ENCODE measurements around the gene PRKAG2.
A peak's percentile ranks its signal among the peaks of the same experiment; 100 is the strongest.

Gene PRKAG2

DNA sequence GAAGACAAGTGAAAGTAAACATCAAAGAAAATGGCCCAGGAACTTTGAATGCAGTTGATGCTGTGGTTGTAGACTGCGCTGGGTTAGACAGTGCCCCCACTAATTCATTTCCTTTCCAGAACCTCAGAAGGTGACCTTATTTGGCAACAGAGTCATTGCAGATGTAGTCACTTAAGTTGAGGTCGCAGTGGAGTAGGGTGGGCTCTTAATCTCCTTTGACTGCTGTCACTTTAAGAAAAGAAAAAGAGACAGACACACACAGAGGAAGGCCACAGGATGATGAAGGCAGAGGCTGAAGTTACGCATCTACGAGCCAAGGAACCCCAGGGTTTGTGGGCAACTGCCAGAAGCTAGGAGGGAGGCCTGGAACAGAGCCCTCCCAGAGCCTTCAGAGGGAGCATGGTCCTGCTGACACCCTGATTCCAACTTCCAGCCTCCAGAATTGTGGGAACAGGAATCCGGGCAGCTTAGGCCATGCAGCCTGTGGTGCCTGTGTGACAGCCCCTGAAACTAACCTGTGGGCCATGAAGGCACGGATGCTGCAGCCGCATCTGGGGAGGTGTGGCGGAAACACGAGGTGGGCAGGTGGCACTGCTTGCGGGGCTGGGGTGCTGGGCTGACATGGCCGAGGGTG, 107.6 kb downstream of the PRKAG2 start:
- no peak for DNase-seq (ENCODE audit: low read depth in 2 of 2)

DNA sequence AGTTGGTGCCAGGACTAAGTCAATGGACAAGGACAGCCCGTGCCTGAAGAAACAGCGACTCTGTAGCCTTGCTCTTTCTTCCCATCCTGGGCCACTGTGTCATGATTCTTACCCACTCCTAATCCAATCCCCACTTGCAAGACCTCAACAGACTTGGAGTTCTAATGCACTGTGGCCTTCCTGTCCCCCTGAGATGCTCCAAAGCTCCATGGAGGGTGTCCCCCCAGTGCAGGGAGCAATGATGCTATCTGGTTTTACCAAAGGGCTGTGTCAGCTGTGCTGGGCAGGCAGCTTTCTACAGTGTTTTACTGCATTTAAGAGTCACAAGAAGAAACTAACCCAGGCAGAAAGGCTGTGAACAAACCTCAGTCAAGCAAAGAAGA, 108.1 kb downstream of the PRKAG2 start:
- DNase-seq (ENCODE audit: low read depth in 2 of 2) = no peak

DNA sequence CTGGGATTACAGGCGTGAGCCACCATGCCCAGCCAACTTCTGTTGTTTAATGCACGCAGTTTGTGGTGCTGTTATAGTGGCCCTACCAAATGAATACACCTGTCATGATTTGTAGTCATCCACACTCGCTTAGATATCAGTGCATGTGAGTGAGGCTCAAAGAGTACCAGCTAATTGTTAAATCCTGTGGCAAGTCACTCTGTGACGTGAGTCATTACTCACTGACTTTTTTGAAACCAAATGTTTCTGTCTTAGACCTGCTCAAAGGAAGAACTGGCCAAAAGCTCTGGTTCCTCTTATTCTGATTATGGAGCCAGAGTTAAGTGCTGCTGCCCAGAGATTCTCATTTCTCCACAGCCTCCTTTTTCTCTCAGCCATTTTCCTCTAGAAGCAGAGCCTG, 109.4 kb downstream of the PRKAG2 start:
- DNase-seq (ENCODE audit: low read depth in 2 of 2) = no peak

DNA sequence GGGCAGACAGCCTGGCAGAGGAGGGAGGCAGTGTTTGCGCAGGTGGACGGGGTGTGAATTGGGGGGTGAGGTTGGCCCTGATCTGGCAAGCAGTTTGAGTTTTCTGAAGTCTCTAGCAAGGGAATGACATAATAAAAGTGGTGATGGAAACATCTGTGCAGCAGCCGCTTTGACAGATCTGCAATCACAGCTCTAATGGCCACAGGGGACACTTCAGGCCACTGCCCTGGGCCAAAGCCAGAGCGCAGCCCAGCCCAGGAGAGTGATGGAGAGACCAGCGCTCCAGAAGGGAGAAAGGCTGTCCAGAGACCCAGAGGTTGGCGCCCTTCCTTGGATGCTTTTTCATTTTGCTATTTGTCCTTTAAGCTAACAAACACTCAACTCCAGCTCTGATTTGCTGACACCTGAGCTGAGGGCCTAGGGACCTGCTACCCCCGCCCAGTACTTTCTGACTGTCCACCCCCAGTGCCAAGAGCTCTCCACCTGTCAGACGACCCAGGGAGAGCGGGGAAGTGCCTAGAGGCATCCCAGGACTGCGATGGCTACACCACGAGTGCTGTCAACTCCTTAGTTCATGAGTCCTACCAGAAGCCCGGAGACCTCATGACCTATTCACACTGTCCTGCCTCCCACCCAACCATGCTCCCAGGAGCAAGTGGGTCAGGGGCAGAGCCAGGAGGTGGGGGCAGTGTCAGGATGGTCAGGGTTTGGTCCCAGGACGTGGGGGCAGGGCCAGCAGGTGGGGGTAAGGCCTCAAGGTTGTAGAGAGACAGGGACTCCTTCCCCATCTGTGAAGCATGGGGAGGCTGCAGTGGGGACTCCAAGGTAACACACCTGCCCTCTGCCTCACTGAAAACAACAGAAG, 112.6 kb downstream of the PRKAG2 start:
- DNase-seq (ENCODE audit: low read depth in 2 of 2) = no peak

DNA sequence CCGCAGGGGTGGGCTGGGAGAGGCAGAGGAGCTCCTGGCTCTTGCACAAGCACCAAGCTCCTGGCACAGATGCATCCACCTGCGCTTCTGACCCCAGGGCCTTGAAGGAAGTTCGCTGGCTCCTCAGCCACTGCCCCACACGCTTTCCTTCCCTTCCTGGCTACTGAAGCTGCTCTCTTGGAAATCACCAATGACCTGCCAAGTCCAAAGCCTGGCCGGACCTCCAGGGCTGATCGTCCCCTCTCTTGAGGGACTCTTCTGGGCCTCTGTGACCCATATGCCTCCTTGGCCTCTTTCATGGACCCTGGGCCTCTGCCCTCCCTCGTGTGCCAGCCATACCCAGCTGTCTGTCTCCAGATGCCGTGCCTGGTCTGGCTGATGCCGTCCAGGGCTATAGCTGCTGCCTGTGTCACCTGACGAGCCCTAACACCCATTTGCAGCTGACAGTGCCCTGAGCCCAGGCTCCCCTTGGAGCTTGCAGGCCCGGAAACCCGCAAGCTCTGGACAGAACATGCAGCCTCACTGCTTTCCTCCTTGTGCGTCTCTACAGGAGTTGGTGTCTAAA, 113.4 kb downstream of the PRKAG2 start:
- DNase-seq (ENCODE audit: low read depth in 2 of 2) = no peak

DNA sequence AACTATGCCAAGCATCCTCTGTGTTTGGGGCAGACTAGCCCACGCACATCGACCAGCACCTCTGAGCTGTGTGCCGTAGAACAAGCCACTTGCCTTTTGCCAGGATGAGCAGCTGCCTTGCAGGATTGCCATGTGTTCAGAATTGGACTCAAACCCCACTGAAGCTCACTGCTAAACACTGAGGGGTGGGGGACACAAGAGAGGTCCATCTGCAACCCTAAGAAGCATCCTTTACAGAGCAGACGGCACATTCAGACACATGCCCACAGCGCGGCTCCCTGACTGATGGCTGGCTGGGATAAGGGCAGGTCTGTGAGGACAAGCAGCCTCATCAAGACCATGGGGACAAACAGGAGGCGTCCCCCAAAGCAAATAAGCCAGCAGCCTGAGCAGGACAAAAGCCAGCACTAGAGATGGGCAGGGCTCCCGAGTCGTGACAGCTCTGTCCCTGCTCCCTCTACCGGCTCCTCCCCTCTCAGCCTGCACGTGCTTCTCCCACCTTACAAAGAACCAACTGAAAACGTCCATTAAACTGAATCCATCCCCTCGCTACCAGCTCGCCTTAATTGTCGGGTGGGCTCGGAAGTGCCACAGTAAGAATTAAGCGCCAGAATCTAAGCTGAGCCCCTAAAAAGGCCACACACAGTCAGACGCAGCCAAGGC, 114.2 kb downstream of the PRKAG2 start:
- no peak for DNase-seq (ENCODE audit: low read depth in 2 of 2)

DNA sequence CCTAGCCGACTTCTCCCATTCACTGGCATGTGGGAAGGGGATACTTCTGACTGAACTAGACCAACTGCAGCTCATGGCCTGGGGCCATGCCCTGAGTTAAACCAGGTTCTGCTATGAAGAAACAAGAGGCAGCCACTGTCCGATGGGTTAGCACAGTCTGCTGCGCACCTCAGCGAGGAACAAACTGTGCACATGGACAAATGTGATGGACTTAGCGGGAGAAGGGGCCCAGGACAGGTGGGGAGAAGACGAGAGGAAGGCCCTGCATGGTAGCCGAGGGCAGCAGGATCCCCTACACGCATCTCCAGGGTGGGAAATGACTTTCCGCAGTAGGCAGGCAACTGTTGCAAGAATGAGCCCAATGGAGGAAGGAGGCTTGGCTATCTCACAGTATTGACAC, 115.0 kb downstream of the PRKAG2 start:
- no peak for DNase-seq (ENCODE audit: low read depth in 2 of 2)

DNA sequence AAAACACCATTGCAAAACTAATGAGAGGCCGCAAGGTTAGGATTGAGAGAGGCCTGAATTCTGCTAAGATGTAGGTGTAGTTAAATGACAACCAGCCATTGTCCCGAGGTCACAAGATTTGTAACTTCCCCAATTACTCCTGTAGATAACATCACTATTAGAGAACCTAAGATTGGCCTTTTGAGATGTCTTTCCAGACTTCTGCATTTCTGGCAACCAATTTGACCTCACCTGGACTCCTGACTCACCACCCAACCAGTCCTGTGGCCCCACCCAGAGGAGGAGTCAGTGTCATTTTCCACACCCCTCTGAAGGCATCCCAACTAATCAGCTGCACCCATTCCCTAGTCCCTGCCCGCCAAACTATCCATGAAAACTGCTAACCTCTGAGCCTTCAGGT, 115.7 kb downstream of the PRKAG2 start:
- no peak for DNase-seq (ENCODE audit: low read depth in 2 of 2)

DNA sequence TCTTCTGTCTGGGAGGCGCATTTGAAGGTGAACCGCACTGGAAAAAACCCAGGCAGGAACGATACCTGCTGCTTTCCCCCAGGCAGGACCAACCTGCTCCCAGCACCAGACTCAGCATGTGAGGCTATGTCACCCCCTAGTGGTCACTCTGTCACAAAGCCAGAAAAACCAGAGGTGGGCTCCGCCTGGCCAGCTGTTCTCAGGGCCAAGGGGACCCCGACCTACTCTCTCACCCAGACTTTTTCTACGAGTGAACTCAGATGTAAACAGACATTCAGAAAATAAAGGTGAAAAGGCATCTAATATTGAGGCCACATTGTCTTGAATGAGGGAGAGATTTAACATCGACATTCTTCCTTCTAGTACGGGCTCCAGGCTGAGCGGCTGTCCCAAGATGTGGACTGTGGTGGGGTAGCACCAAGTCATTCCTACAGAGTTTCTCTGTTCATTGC, 117.3 kb downstream of the PRKAG2 start:
- no peak for DNase-seq (ENCODE audit: low read depth in 2 of 2)

DNA sequence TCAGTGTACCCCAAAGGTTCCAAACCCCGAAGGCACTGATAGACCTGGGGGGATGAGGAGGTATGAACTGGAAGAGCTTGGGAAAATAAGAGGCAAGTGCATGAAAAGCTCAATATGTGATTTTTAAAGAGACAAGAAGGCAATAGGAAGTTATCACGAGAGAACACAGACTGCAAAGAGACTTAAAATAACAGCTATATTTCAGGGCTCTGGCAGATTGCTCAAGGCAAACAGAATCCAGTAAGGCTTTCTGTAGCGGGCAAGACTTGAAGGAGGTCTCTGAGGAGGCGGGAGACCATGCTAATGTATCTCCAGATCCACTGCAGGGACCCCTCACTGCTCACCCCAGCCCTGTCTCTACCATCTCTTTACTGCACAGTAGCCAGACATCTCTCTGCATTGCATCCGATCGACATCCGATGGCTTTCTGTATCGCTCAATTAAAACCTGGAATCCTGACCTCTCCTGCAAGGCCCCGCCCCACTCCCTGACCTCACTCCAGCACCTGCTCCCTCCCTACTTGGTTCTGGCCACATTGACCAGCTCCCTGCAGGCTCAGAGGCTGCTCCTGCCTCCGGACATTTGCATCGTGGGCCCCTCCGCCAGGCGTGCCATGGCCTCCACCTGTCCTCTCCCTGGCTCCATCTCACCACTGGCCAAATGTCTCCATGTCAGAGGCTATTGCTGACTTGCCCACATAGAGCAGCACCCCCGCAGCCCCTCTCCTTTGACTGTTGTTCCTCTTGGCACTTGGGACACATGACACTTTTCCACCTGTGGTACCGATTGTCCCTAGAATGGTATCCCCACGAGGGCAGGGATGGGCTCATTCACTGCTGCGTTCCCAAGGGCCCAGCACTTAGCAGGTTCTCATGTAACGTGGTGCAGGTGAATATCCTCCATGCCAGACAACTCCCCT, 118.0 kb downstream of the PRKAG2 start:
- no peak for DNase-seq (ENCODE audit: low read depth in 2 of 2)

DNA sequence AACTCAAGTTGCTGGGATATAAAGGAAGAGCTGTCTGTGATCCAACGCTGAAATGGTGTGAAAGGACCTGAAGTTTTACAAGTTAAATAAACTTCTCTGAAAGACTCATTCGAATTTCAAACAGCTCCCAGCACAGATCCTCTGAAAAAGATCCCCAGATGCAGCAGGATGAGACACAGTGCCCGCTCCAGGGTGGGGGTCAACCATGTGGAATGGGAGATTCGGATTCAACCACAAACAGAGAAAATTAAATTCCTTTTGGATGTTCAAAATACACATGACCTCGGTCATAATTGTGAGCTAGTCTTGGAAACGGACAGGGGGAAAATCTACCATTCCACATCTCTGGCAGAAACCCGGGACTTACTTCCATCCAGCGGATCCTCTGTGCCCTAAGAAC, 119.6 kb downstream of the PRKAG2 start:
- peak in 1 of 2 experiments; percentile 30 for DNase-seq (ENCODE audit: low read depth in 2 of 2)

DNA sequence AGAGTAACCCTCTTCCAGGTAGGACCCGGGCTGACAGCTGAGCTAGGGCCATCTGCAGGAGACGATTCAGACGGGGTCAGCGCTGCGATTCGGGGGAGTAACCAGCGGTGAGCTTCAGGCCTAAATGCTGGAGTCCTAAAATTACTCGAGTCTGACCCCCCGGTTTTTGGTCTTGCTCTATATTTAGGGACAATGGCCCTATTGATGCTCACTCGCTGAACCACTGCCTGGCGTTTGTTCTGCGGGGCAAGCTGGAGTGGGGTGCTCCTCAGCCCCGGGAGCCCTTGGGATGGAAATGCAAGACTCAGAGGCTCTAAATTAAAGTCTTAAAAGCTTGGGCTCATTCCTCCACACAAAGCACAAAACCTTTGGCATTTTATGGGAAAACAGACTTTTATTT, 120.0 kb downstream of the PRKAG2 start:
- DNase-seq (ENCODE audit: low read depth in 2 of 2) = no peak

DNA sequence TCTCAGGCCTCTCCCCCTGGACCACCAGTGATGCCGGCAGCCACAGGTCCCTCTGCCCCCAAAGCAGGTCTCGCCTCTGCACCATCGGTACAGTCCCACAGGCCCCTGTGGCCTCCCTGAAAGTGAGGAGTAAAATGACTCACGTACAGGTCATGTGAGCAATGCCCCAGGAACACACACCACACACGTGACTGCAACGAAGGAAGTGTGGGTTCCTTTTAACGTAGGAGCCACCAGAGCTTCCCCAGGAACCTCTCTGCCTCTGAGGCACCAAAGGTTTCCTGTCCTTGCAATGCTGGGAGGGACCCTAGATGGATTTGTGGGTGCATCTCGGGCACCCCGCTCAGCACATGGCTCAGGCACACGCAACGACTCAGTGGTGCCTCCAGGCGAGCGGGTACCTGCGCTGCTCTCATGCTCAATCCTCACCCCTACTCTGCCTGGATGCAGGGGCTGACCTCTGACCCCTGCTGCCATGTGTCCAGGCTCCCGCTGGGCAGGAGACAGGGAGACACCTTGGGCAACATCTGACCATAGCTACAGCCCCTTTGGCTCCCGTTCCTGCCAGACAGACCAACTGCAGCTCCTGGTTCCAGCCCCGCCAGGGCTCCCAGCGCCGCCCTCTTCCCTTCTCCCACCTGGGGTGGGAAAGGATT, 120.7 kb downstream of the PRKAG2 start:
- no peak for DNase-seq (ENCODE audit: low read depth in 2 of 2)

DNA sequence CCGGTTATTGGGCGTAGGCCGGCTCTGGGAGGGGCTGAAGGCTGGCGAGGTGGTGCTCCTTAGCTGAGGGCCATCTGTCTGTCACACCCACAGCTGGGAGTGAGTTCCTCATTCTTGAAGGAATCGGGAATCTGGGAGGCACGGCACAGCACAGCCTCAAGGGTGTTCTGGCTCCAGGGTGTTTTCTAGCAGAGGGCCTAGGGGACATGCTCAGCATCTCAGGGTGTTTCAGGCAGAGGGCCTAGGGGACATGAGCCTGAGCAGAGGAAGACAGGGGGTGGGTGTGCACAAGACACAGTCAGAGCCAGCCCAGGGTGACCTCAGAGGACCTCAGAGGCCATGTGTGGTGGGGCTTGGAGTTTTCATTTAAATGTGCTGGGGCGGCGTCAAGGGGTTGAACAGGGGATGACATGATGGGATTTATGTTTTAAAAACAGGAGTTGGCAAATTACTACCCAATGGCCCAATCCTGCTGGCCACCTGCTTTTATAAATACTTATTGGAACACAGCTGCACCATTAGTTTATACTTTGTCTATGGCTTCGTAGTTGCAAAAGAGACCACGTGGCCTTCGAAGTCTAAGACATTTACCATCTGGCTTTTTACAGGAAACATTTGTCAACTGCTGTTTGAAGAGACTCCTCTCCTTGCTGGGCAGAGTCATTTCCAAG, 121.6 kb downstream of the PRKAG2 start:
- DNase-seq (ENCODE audit: low read depth in 2 of 2) = no peak

DNA sequence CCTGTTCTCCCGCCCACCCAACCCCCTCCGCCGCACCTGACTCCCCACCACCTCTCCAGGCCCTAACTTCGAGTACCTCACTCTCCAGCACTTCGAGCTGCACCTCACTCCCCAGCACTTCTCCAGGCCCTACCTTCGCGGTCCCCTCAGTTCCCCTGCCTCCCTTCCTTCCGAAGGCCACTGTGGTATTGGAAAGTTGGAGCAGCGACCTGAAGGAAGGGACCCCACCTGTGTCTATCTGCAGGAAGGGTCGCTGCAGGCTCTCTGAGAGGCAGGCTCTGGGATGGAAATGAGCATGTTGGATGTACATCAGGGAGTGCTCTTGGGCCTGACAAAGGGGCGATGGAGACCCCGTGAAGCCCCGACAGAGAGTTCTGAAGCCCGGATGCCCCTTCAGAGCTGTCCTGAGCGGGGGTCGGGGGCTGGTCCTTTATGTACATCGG, 122.2 kb downstream of the PRKAG2 start:
- DNase-seq (ENCODE audit: low read depth in 2 of 2) = no peak

DNA sequence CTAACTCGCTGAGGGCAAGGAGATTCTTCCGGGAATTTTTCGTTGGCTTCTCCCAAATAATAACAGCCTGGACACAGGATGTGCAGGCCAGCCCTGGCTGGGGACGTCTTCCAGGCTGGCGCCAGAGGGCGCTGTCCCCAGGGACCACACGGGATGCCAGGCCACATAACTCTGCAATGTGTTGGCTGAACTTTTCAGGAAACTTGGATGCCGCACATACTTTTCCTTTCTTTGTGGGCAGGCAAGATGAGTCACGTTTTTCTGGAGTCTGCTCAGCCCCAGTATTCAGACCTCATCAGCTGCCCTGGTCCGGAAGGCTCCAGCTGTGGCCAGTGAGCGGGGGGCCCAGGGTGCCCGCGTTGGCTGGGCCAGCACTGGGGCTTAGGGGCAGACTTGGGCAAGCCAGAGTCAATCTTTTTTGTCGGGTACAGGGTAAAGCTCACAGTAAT, 122.7 kb downstream of the PRKAG2 start:
- DNase-seq (ENCODE audit: low read depth in 2 of 2) = peak; percentile 98

DNA sequence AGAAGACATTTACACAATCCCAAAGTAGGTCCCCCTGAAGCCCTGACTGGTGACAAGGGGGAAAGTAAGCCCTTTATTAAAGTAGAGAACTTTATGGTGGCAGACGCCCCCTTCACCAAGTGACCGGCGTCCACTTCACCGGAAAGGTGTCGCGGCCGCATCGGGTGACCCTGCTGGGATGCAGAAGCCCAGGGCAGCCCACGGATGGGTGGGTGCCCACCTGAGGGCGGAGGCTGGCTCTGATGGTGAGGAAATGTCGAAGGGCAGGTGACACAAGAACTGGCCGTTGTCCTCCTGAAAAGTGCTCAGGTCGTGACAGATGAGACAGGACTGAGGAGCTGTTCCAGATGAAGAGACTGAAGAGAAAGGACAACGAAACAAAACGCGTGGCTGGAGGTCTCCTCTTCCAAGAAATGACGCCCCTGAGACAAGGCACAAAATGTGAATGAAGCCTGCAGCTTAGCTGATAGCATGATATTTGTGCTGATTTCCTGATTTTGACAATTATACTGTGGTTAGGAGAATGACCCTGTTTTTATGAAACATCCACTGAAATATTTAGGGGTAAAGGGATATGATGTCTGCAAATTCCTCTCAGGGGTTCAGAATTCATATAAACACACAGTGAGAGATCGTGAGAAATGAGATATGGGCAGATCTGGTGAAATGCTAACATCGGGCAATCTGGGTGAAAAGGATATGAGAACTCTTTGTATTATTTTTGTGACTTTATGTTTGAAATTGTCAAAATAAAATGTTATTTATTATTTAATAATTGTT, 123.9 kb downstream of the PRKAG2 start:
- no peak for DNase-seq (ENCODE audit: low read depth in 2 of 2)

DNA sequence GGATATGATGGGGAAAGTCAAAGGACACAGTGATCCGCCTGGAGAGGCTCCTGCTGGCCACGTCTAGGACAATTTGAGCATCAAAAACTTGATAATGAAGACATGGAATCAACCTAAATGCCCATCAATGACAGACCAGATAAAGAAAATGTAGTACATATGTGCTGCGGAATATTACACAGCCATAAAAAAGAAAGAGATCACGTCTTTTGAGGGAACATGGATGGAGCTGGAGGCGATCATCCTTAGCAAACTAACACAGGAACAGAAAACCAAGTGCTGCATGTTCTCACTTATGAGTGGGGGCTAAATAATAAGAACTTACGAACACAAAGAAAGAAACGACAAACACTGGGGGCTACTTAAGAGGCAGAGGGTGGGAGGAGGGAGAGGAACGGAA, 124.9 kb downstream of the PRKAG2 start:
- no peak for DNase-seq (ENCODE audit: low read depth in 2 of 2)

DNA sequence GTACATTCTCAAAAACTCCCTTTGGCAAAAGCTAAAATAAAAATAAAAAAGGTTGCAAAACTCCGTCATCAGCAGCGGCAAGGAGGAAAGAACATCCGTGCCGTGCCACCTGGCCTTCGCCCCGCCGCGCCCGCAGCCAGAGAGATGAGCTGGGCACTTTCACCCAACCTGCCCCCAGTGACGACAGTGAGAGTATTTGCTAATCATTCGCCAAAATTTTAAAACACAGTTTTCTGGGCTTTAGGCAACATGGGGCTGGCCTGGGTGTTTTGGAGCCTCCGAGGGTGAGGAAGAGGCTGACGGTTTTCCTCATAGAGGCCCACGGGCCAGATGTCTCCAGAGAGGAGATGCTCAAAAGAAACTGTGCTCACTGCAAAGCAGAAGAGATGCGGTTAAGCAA, 128.2 kb downstream of the PRKAG2 start:
- no peak for DNase-seq (ENCODE audit: low read depth in 2 of 2)

Measured in fibroblast of skin of left quadriceps (primary cell).